ENCODE data around the gene BRMS1L.

BRMS1L gene

GRCh38 chr14:35875296-35875695 lies 49.2 kb downstream of the BRMS1L start:
- no peak for DNase-seq

- DNase-seq: no peak
Measured at GRCh38 chr14:35877276-35877675, 51.1 kb downstream of the BRMS1L start.

- no peak for DNase-seq
Measured at GRCh38 chr14:35878272-35879150, 52.4 kb downstream of the BRMS1L start.

- DNase-seq: no peak
Measured at GRCh38 chr14:35879151-35879648, 53.1 kb downstream of the BRMS1L start.

- DNase-seq: no peak
Measured at GRCh38 chr14:35879654-35880249, 53.6 kb downstream of the BRMS1L start.

- no peak for DNase-seq
Measured at GRCh38 chr14:35881280-35881679, 55.1 kb downstream of the BRMS1L start.

GRCh38 chr14:35883677-35884293 lies 57.6 kb downstream of the BRMS1L start:
- peak; percentile 11 for DNase-seq

GRCh38 chr14:35890308-35890707 lies 64.2 kb downstream of the BRMS1L start:
- DNase-seq: no peak

- DNase-seq: no peak
Measured at GRCh38 chr14:35895256-35895655, 69.1 kb downstream of the BRMS1L start.

- DNase-seq: no peak
Measured at GRCh38 chr14:35897616-35898111, 71.5 kb downstream of the BRMS1L start.

GRCh38 chr14:35898217-35898775 lies 72.2 kb downstream of the BRMS1L start:
- DNase-seq: no peak

- DNase-seq: no peak
Measured at GRCh38 chr14:35900741-35901140, 74.6 kb downstream of the BRMS1L start.

- DNase-seq: no peak
Measured at GRCh38 chr14:35909665-35910064, 83.5 kb downstream of the BRMS1L start.

- DNase-seq: no peak
Measured at GRCh38 chr14:35910191-35910590, 84.1 kb downstream of the BRMS1L start.

GRCh38 chr14:35911097-35911496 lies 85.0 kb downstream of the BRMS1L start:
- DNase-seq: no peak

- no peak for DNase-seq
Measured at GRCh38 chr14:35915185-35915584, 89.0 kb downstream of the BRMS1L start.

- no peak for DNase-seq
Measured at GRCh38 chr14:35915775-35916174, 89.6 kb downstream of the BRMS1L start.

Data from stimulated activated CD4-positive, alpha-beta T cell treated with anti-CD3 and anti-CD28 coated beads, Interleukin-1b, Interleukin-23, amount 100 ng/mL, for 48 hours (primary cell).